ENCODE measurements around the gene PARD3B.

The PARD3B gene

DNA sequence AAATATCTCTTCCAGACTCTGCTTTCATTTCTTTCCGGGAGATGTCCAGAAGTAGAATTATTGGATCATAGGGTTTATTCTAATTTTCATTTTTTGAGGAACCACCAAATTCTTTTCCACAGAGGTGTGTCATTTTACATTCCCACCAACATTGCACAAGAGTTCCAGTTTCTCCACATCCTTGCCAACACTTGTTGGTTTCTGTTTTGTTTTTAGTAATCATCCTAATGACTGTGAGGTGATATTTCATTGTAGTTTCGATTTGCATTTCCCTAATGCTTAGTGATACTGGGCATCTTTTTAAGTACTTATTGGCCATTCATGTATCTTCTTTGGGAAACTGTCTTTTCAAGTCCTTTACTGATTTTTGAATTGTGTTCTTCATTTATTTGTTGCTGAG lies 513.1 kb downstream of the PARD3B start:
- Histone ChIP-seq H3K27me3 (ENCODE audit: control insufficient read depth, insufficient read depth, low read length) (no peaks in the 10 kb centered on the region), H3K9me3 (ENCODE audit: control insufficient read depth, low read depth, low read length) (peaks cover 6% of the 10 kb centered on the region), H3K9ac (ENCODE audit: low read length) (no peak overlapping the region), H3K4me3 (ENCODE audit: low read length) (no peak overlapping the region), H3K27ac (ENCODE audit: low read length) (no peak overlapping the region), H3K4me1 (ENCODE audit: control insufficient read depth, low read depth, low read length) (peaks cover 5% of the 10 kb centered on the region), H3K36me3 (ENCODE audit: control insufficient read depth, low read depth, low read length) (no peaks in the 10 kb centered on the region)

- Histone ChIP-seq H3K27ac (ENCODE audit: low read length) (no peak overlapping the region), H3K4me1 (ENCODE audit: control insufficient read depth, low read depth, low read length) (peaks cover 5% of the 10 kb centered on the region), H3K9ac (ENCODE audit: low read length) (no peak overlapping the region), H3K27me3 (ENCODE audit: control insufficient read depth, insufficient read depth, low read length) (no peaks in the 10 kb centered on the region), H3K9me3 (ENCODE audit: control insufficient read depth, low read depth, low read length) (peaks cover 6% of the 10 kb centered on the region), H3K4me3 (ENCODE audit: low read length) (no peak overlapping the region), H3K36me3 (ENCODE audit: control insufficient read depth, low read depth, low read length) (no peaks in the 10 kb centered on the region)
Observed at GRCh38 chr2:205060269-205060668, 515.0 kb downstream of the PARD3B start.

DNA sequence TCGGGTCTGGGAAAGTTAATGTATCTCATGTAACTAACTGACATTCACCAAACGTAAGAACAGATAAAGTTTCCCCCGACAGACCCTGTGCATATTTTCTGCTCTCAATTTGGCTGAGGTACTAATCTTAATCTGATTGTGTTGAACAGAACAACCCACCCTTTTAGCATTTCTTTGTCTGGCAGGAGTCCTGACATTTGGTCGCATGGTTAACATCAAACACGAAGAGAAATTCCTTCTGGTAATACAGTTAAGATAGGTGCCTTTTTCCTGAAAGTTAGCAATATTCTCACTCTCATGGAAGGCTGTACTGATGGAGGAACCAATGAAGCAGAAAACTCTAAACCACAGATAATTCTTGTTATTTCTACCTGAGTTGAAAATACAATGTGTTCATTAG lies 520.8 kb downstream of the PARD3B start:
- H3K36me3 ChIP-seq (ENCODE audit: control insufficient read depth, low read depth, low read length) = no peaks in the 10 kb centered on the region
- no peak overlapping the region for H3K9ac ChIP-seq (ENCODE audit: low read length)
- no peaks in the 10 kb centered on the region for H3K27me3 ChIP-seq (ENCODE audit: control insufficient read depth, insufficient read depth, low read length)
- no peaks in the 10 kb centered on the region for H3K9me3 ChIP-seq (ENCODE audit: control insufficient read depth, low read depth, low read length)
- no peak overlapping the region for H3K4me3 ChIP-seq (ENCODE audit: low read length)
- H3K27ac ChIP-seq (ENCODE audit: low read length) = no peak overlapping the region
- H3K4me1 ChIP-seq (ENCODE audit: control insufficient read depth, low read depth, low read length) = peaks cover 8% of the 10 kb centered on the region

- peaks cover 8% of the 10 kb centered on the region for H3K4me1 ChIP-seq (ENCODE audit: control insufficient read depth, low read depth, low read length)
- H3K36me3 ChIP-seq (ENCODE audit: control insufficient read depth, low read depth, low read length) = no peaks in the 10 kb centered on the region
- H3K9me3 ChIP-seq (ENCODE audit: control insufficient read depth, low read depth, low read length) = no peaks in the 10 kb centered on the region
- H3K27me3 ChIP-seq (ENCODE audit: control insufficient read depth, insufficient read depth, low read length) = no peaks in the 10 kb centered on the region
- no peak overlapping the region for H3K4me3 ChIP-seq (ENCODE audit: low read length)
- no peak overlapping the region for H3K9ac ChIP-seq (ENCODE audit: low read length)
- H3K27ac ChIP-seq (ENCODE audit: low read length) = no peak overlapping the region
Observed at GRCh38 chr2:205069928-205070327, 524.7 kb downstream of the PARD3B start.

GRCh38 chr2:205070889-205071288 lies 525.6 kb downstream of the PARD3B start:
- Histone ChIP-seq H3K36me3 (ENCODE audit: control insufficient read depth, low read depth, low read length) (no peaks in the 10 kb centered on the region), H3K9ac (ENCODE audit: low read length) (no peak overlapping the region), H3K4me3 (ENCODE audit: low read length) (no peak overlapping the region), H3K27ac (ENCODE audit: low read length) (no peak overlapping the region), H3K4me1 (ENCODE audit: control insufficient read depth, low read depth, low read length) (peaks cover 8% of the 10 kb centered on the region), H3K9me3 (ENCODE audit: control insufficient read depth, low read depth, low read length) (no peaks in the 10 kb centered on the region), H3K27me3 (ENCODE audit: control insufficient read depth, insufficient read depth, low read length) (no peaks in the 10 kb centered on the region)

DNA sequence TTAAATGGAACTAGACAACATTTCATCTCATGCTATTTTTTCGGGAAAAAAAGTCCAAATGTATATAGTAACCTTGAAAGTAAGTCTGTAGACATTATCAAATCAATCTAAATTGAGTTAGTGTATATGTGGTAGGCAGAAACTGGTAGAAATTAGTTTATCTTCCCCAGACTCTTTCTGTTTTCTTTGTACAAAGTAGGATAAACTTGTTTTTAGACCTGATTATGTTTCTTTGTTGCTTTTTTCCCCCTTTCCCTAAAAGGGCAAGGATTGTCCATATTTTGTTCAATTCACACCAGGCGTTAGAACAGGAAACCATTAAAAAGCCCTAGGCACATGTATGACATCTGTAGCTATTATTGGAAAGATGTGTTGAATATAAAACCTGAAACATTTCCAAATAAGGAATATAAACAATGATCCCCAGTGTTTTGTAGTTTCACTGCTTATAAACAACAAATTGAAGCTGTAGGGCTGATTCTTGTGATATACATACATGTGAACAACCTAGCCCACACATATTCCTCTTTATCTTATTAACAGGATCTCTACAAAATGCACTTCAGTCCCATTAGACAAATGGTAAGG lies 528.3 kb downstream of the PARD3B start:
- Histone ChIP-seq H3K27me3 (ENCODE audit: control insufficient read depth, insufficient read depth, low read length) (no peaks in the 10 kb centered on the region), H3K9ac (ENCODE audit: low read length) (no peak overlapping the region), H3K9me3 (ENCODE audit: control insufficient read depth, low read depth, low read length) (no peaks in the 10 kb centered on the region), H3K4me1 (ENCODE audit: control insufficient read depth, low read depth, low read length) (peaks cover 12% of the 10 kb centered on the region), H3K4me3 (ENCODE audit: low read length) (no peak overlapping the region), H3K36me3 (ENCODE audit: control insufficient read depth, low read depth, low read length) (no peaks in the 10 kb centered on the region), H3K27ac (ENCODE audit: low read length) (no peak overlapping the region)

DNA sequence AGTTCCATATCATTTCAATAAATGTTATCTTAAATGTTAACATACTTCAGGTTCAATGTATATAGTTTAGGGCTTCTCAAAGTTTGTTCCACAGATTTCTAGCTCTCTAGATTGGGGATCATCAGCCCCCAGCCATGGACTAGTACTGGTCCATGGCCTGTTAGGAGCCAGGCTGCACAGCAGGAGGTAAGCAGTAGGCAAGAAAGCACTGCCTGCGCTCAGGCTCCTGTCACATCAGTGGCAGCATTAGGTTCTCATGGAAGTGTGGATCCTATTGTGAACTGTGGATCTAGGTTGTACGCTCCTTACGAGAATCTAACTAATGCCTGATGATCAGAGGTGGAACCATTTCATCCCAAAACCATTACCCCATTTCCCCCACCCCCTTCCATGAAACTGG lies 531.1 kb downstream of the PARD3B start:
- H3K36me3 ChIP-seq (ENCODE audit: control insufficient read depth, low read depth, low read length) = no peaks in the 10 kb centered on the region

GRCh38 chr2:205077159-205077558 lies 531.9 kb downstream of the PARD3B start:
- H3K27me3 ChIP-seq (ENCODE audit: control insufficient read depth, insufficient read depth, low read length) = no peaks in the 10 kb centered on the region
- H3K9me3 ChIP-seq (ENCODE audit: control insufficient read depth, low read depth, low read length) = no peaks in the 10 kb centered on the region
- no peak overlapping the region for H3K4me3 ChIP-seq (ENCODE audit: low read length)
- no peak overlapping the region for H3K9ac ChIP-seq (ENCODE audit: low read length)
- H3K36me3 ChIP-seq (ENCODE audit: control insufficient read depth, low read depth, low read length) = no peaks in the 10 kb centered on the region
- H3K4me1 ChIP-seq (ENCODE audit: control insufficient read depth, low read depth, low read length) = peaks cover 12% of the 10 kb centered on the region
- H3K27ac ChIP-seq (ENCODE audit: low read length) = no peak overlapping the region

More for the DNA sequence above, 531.1 kb downstream of the PARD3B start:
- H3K4me1 ChIP-seq (ENCODE audit: control insufficient read depth, low read depth, low read length) = peaks cover 12% of the 10 kb centered on the region
- no peak overlapping the region for H3K9ac ChIP-seq (ENCODE audit: low read length)
- no peak overlapping the region for H3K4me3 ChIP-seq (ENCODE audit: low read length)
- H3K9me3 ChIP-seq (ENCODE audit: control insufficient read depth, low read depth, low read length) = no peaks in the 10 kb centered on the region
- no peaks in the 10 kb centered on the region for H3K27me3 ChIP-seq (ENCODE audit: control insufficient read depth, insufficient read depth, low read length)
- H3K27ac ChIP-seq (ENCODE audit: low read length) = no peak overlapping the region

- Histone ChIP-seq H3K4me3 (ENCODE audit: low read length) (no peak overlapping the region), H3K27ac (ENCODE audit: low read length) (no peak overlapping the region), H3K9me3 (ENCODE audit: control insufficient read depth, low read depth, low read length) (no peaks in the 10 kb centered on the region), H3K36me3 (ENCODE audit: control insufficient read depth, low read depth, low read length) (no peaks in the 10 kb centered on the region), H3K4me1 (ENCODE audit: control insufficient read depth, low read depth, low read length) (peaks cover 12% of the 10 kb centered on the region), H3K9ac (ENCODE audit: low read length) (no peak overlapping the region), H3K27me3 (ENCODE audit: control insufficient read depth, insufficient read depth, low read length) (no peaks in the 10 kb centered on the region)
Observed at GRCh38 chr2:205078762-205079161, 533.5 kb downstream of the PARD3B start.

GRCh38 chr2:205079173-205079572 lies 533.9 kb downstream of the PARD3B start:
- no peaks in the 10 kb centered on the region for H3K36me3 ChIP-seq (ENCODE audit: control insufficient read depth, low read depth, low read length)
- no peak overlapping the region for H3K27ac ChIP-seq (ENCODE audit: low read length)
- no peak overlapping the region for H3K4me3 ChIP-seq (ENCODE audit: low read length)

DNA sequence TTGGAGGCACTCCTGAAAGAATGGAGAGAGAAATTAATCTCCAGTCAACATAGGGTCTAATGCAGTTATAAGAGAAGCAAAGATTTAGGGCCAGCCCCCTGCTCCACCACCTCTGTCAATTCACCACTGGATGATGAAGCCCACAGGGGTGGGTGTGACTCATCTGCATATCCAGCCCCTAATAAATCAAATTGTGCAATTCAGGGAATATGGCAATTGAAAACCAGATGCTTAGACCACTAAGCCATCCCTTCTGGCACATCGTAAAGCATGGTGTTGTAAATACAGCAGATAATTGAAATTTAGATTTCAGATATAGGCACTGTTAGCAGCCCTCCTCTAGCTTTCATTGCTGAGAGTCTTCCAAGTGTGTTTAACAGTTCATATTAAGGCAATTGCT lies 541.4 kb downstream of the PARD3B start:
- H3K36me3 ChIP-seq (ENCODE audit: control insufficient read depth, low read depth, low read length) = no peaks in the 10 kb centered on the region
- no peak overlapping the region for H3K9ac ChIP-seq (ENCODE audit: low read length)
- H3K4me1 ChIP-seq (ENCODE audit: control insufficient read depth, low read depth, low read length) = peaks cover 4% of the 10 kb centered on the region
- H3K27ac ChIP-seq (ENCODE audit: low read length) = no peak overlapping the region
- H3K4me3 ChIP-seq (ENCODE audit: low read length) = no peak overlapping the region
- no peaks in the 10 kb centered on the region for H3K27me3 ChIP-seq (ENCODE audit: control insufficient read depth, insufficient read depth, low read length)
- H3K9me3 ChIP-seq (ENCODE audit: control insufficient read depth, low read depth, low read length) = no peaks in the 10 kb centered on the region

More at GRCh38 chr2:205079173-205079572, 533.9 kb downstream of the PARD3B start:
- Histone ChIP-seq H3K27me3 (ENCODE audit: control insufficient read depth, insufficient read depth, low read length) (no peaks in the 10 kb centered on the region), H3K4me1 (ENCODE audit: control insufficient read depth, low read depth, low read length) (peaks cover 12% of the 10 kb centered on the region), H3K9ac (ENCODE audit: low read length) (no peak overlapping the region), H3K9me3 (ENCODE audit: control insufficient read depth, low read depth, low read length) (no peaks in the 10 kb centered on the region)

DNA sequence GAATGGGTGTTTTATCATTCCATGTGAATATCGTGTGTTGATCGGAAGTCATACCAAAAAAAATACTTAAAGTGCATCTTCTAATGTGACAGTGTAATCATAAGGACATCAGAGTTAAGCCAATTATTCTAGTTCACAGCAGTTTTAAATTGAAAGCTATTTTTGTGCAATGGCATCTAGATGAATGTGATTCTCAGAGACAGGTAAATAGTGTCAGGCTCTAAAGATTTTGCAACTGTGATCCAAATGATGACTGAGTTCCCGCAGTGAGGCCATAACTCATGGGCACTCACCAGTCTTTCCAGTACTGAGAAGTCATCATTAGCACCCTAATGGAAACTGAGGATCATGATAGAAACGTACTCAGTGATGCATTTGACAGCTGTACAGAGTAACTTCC lies 542.6 kb downstream of the PARD3B start:
- no peak overlapping the region for H3K4me3 ChIP-seq (ENCODE audit: low read length)
- no peak overlapping the region for H3K27ac ChIP-seq (ENCODE audit: low read length)
- no peak overlapping the region for H3K9ac ChIP-seq (ENCODE audit: low read length)
- H3K27me3 ChIP-seq (ENCODE audit: control insufficient read depth, insufficient read depth, low read length) = no peaks in the 10 kb centered on the region
- H3K9me3 ChIP-seq (ENCODE audit: control insufficient read depth, low read depth, low read length) = no peaks in the 10 kb centered on the region
- peaks cover 4% of the 10 kb centered on the region for H3K4me1 ChIP-seq (ENCODE audit: control insufficient read depth, low read depth, low read length)
- H3K36me3 ChIP-seq (ENCODE audit: control insufficient read depth, low read depth, low read length) = no peaks in the 10 kb centered on the region

All from iPS-18a (cell line).